H1 (cell line): ENCODE results near the gene WASHC3. TPM values are rescaled to one million over a fixed set of nuclear protein-coding genes. Genes with fewer than 3 reads are reported as not detected.

Source experiments
- CBX5 ChIP-seq: fragments of 300-800, 300-1000 bp; sonication (generic); IDR thresholded peaks from 2 replicates; pipeline ENCODE4 v1.7.1; 2016; ENCODE audit warnings: antibody characterized with exemption, low read length, low read depth
- CHD2 ChIP-seq: IDR thresholded peaks from 2 replicates; pipeline ENCODE4 v1.6.1; 2012; ENCODE audit warnings: low read length, improper control_type of control experiment
- CHD7 ChIP-seq: fragments of 300-600 bp; sonication (generic); IDR thresholded peaks from 2 replicates; pipeline ENCODE4 v1.7.1; 2012; ENCODE audit warnings: low read length, moderate library complexity, mild to moderate bottlenecking, inconsistent platforms; ENCODE audit not compliant: insufficient replicate concordance
- KDM5A ChIP-seq: fragments of 200-600 bp; IDR thresholded peaks from 2 replicates; pipeline ENCODE4 v1.7.1; 2012; ENCODE audit warnings: mild to moderate bottlenecking, low read length, inconsistent platforms, mixed read lengths
- RAD21 ChIP-seq, 2 experiments: IDR thresholded peaks in 1 of 2; conservative IDR thresholded peaks in 1 of 2; 2 replicates each; pipeline ENCODE4 v1.6.1; 2011; ENCODE audit warnings: low read depth in 2 of 2, low read length in 2 of 2, improper control_type of control experiment in 1 of 2, inconsistent platforms in 1 of 2, mild to moderate bottlenecking in 1 of 2, moderate library complexity in 1 of 2
- RBBP5 ChIP-seq: IDR thresholded peaks from 2 replicates; pipeline ENCODE4 v1.7.1; 2012; ENCODE audit warnings: low read depth, mild to moderate bottlenecking, inconsistent platforms, low read length, moderate library complexity, borderline replicate concordance
- SP4 ChIP-seq: IDR thresholded peaks from 2 replicates; pipeline ENCODE4 v1.6.1; 2012; ENCODE audit warnings: low read length, inconsistent platforms
- TEAD4 ChIP-seq: IDR thresholded peaks from 2 replicates; pipeline ENCODE4 v1.6.1; 2012; ENCODE audit warnings: low read depth, low read length, inconsistent platforms, mixed read lengths
- ZNF274 ChIP-seq: IDR thresholded peaks from 2 replicates; pipeline ENCODE4 v1.7.0; 2012; ENCODE audit warnings: low read length, borderline replicate concordance; ENCODE audit errors: extremely low read depth
- polyA plus RNA-seq, 7 experiments: library from polyadenylated mRNA; depleted of rRNA in 3 of 7; stranded (reverse) in 5 of 7; unstranded in 2 of 7; fragments of >200 nt in 5 of 7; fragments of 200-250 nt in 2 of 7; gene quantifications; 1 replicate in 5 of 7; 2 replicates in 1 of 7; 4 replicates in 1 of 7; pipeline versions ENCODE4 v1.2.1 to v1.2.3, GENCODE V29; 2011 to 2013; ENCODE audit warnings: missing spikeins in 2 of 7, mixed read lengths in 2 of 7
- total RNA-seq: library from RNA; stranded (reverse); fragmentation: NEBNext Ultra II Directional; extraction: Animal tissue kit (Norgen Biotek cat#: 25700); gene quantifications from 2 replicates; pipeline ENCODE4 v1.2.1, GENCODE V29; 2021

The WASHC3 gene
- total and polyA plus RNA-seq, 2 of the 8 experiments (the other 6 are each of a cell fraction or from before 2014, with no cell fraction given), result 7.4 to 8.3 TPM

- TF ChIP-seq CHD7 (no peak), ZNF274 (no peak), CHD2 (no peak), KDM5A (no peak), SP4 (no peak), CBX5 (no peak), RBBP5 (no peak), TEAD4 (no peak), RAD21 (IDR thresholded peaks at IDR 0.05 in 1 of 2, conservative IDR thresholded peaks at IDR 0.05 in 1 of 2; ENCODE audit: low read depth in 2 of 2, low read length in 2 of 2) (no peak)
Measured at GRCh38 chr12:102031852-102032251, 29.9 kb downstream of the WASHC3 start (continued).
